ENCODE results near the gene CAPN10. TPM values are rescaled to one million over a fixed set of nuclear protein-coding genes. Genes with fewer than 3 reads are reported as not detected.

CAPN10 gene
- total and polyA plus RNA-seq, 4 donors, result 12.6 to 66.9 (median 29.6) TPM

DNA sequence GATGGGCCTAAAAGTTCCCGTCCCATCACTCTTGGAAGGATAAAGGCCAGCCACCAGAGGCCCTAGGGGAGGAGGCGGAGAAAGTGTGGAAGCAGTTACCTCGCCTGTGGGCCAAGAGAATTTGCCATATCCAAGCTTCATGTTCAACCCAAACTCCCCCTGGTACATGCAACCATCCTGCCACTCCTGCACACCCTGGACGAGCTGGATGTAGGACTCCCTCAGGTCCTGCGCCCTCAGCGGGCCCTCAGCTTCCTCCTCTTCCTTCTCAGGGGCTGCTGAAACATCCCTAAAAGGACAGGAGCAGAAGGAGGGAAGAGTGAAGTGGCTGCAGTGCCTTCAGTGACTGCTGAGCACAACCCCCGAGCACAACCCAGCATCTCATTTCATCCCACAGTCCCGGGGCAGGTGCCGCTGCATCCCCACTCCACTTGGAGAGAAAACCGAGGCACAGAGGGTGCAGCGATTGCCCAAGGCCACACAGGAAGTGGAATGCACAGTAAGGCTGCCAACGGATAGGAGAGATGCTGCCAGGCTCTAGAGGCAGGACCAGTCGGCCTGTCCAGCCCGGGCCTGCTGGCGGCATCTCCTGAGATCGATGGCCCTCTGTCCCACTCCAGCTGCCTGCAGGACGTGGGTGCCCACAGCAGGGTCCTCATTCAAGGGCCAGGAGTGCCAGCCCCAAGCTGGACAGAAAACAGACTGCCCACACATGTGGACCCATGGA, 31.6 kb upstream of the CAPN10 start:
- Histone ChIP-seq H3K4me3 (ENCODE audit: low read length in 2 of 2) (no peak overlapping the region), H3K4me1 (ENCODE audit: control insufficient read depth in 1 of 2, insufficient read depth in 2 of 2, low read length in 2 of 2) (no peaks in the 10 kb centered on the region), H3K9me3 (ENCODE audit: control insufficient read depth, low read length) (no peaks in the 10 kb centered on the region), H3K27ac (ENCODE audit: low read depth in 1 of 2, low read length in 2 of 2) (no peak overlapping the region), H3K36me3 (ENCODE audit: control insufficient read depth in 1 of 2, insufficient read depth in 2 of 2, low read length in 1 of 2) (no peaks in the 10 kb centered on the region), H3K27me3 (ENCODE audit: control insufficient read depth in 1 of 2, insufficient read depth in 2 of 2, low read length in 1 of 2) (no peaks in the 10 kb centered on the region)
- DNase-seq, result peak in 1 of 2 donors; percentile 60
- 93 to 96% methylated on average over 16 to 17 of the region's 17 CpGs for WGBS, 2 donors
- no peak for ATAC-seq (ENCODE audit: low FRiP score)
- intact Hi-C loops (cut with DNase I), result no loop called here

DNA sequence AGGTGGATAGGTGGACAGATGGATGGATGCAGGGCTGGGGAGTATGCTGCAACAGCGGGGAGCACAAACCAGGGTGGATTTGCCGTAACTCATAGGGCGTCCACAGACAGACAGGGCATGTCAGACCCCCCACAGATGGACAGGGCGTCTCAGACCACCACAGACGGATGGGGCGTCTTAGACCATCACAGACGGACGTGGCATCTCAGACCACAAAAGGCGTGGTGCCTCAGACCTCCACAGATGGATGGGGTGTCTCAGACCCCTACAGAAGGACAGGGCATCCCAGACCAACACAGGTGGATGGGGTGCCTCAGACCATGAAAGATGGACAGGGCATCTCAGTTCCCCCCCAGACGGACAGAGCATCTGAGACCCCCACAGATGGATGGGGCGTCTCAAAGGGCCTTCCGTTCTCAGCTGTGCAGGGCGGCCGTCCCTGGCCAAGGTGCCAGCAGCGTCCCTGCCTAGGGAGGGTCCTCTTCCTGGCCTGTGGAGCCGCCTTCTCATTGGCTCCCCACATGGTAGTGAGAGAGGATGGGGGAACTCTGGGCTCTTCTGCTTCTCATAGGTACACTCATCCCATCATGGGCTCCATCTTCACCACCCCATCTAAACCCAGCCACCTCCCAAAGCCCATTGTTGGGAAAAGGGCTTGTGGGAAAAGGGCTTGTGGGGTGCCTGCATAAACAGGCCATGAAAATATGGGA, 30.8 kb upstream of the CAPN10 start:
- peak in 1 of 2 donors; percentile 53 for DNase-seq

DNA sequence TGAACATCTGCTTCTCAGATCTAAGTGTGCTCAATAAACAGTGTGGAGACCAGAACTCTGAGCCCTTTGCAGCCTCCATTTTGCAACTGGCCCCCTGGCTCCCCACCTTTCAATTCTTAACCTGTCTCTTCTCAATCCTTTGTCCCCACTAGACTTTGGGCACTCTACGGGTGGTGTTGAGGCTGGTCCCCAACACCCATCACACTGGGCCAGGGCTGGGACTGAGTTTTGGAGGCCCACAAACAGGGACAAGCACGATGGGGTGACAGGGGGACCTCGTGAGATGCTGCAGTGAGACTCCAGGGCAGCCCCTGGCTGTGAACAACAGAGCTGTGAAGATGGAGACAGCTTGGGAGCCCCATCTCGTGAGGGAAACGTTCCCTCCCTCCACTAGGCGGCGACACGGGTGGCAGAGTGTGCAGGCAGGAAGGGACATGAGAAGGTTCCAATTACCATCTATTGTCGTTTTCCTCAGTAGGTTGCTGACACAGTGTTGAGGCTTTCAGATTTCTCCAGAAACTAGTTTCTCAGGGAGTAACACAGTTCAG, 29.9 kb upstream of the CAPN10 start:
- Histone ChIP-seq H3K27ac (ENCODE audit: low read depth in 1 of 2, low read length in 2 of 2) (no peak overlapping the region), H3K9me3 (ENCODE audit: control insufficient read depth, low read length) (no peaks in the 10 kb centered on the region), H3K4me3 (ENCODE audit: low read length in 2 of 2) (no peak overlapping the region), H3K36me3 (ENCODE audit: control insufficient read depth in 1 of 2, insufficient read depth in 2 of 2, low read length in 1 of 2) (no peaks in the 10 kb centered on the region), H3K4me1 (ENCODE audit: control insufficient read depth in 1 of 2, insufficient read depth in 2 of 2, low read length in 2 of 2) (no peaks in the 10 kb centered on the region), H3K27me3 (ENCODE audit: control insufficient read depth in 1 of 2, insufficient read depth in 2 of 2, low read length in 1 of 2) (no peaks in the 10 kb centered on the region)
- DNase-seq (peak; percentile 61 to 82), ATAC-seq (ENCODE audit: low FRiP score) (no peak)
- intact Hi-C loops (cut with DNase I), result no loop called here
- 77 to 78% methylated on average over 9 of the region's 9 CpGs for WGBS, 2 donors

More for the DNA sequence above, 30.8 kb upstream of the CAPN10 start:
- intact Hi-C loops (cut with DNase I), result no loop called here
- Histone ChIP-seq H3K4me1 (ENCODE audit: control insufficient read depth in 1 of 2, insufficient read depth in 2 of 2, low read length in 2 of 2) (no peaks in the 10 kb centered on the region), H3K27me3 (ENCODE audit: control insufficient read depth in 1 of 2, insufficient read depth in 2 of 2, low read length in 1 of 2) (no peaks in the 10 kb centered on the region), H3K4me3 (ENCODE audit: low read length in 2 of 2) (no peak overlapping the region), H3K27ac (ENCODE audit: low read depth in 1 of 2, low read length in 2 of 2) (no peak overlapping the region), H3K9me3 (ENCODE audit: control insufficient read depth, low read length) (no peaks in the 10 kb centered on the region), H3K36me3 (ENCODE audit: control insufficient read depth in 1 of 2, insufficient read depth in 2 of 2, low read length in 1 of 2) (no peaks in the 10 kb centered on the region)
- ATAC-seq (ENCODE audit: low FRiP score), result no peak
- WGBS, 2 donors, result 95 to 97% methylated on average over 16 of the region's 16 CpGs

DNA sequence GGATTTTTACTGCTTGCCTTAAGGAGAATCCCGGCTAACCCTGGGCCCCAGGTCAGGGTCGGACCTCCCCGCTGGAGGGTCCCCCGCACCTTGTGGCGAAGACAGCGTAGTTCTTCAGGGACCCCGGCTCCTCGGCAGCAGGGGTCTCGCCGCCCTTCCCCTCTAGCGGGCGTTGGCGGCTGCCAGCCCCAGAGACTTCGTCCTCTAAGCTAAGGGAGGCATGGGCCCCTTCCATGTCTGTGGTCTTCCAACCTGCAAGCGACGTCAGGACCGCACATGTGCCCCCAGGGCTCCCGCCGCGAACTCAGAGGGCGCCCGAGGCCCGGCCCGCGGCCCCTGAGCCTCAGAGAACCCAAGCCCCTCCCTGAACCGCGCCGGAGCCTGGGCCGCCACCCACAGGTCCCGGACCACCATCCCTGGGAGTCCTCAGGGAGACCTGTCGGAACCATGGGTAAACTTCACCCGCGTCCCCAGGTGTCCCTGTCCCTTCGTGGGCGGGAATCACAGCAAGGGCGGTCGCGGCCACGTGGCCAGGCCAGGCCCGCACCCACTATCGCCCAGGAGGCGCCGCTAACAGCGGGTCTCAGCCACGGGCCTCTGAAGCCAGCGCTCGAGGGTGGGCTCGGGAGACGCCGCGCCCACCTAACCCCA, 29.3 kb upstream of the CAPN10 start:
- Histone ChIP-seq H3K27me3 (ENCODE audit: control insufficient read depth in 1 of 2, insufficient read depth in 2 of 2, low read length in 1 of 2) (no peaks in the 10 kb centered on the region), H3K4me1 (ENCODE audit: control insufficient read depth in 1 of 2, insufficient read depth in 2 of 2, low read length in 2 of 2) (no peaks in the 10 kb centered on the region), H3K9me3 (ENCODE audit: control insufficient read depth, low read length) (no peaks in the 10 kb centered on the region), H3K36me3 (ENCODE audit: control insufficient read depth in 1 of 2, insufficient read depth in 2 of 2, low read length in 1 of 2) (no peaks in the 10 kb centered on the region), H3K4me3 (ENCODE audit: low read length in 2 of 2) (peak overlapping the region; percentile 1 to 16), H3K27ac (ENCODE audit: low read depth in 1 of 2, low read length in 2 of 2) (no peak overlapping the region)
- DNase-seq (peak; percentile 52 to 77), ATAC-seq (ENCODE audit: low FRiP score) (no peak)
- intact Hi-C loops (cut with DNase I), result no loop called here
- WGBS, 2 donors, result 26 to 29% methylated on average over 46 to 51 of the region's 51 CpGs

DNA sequence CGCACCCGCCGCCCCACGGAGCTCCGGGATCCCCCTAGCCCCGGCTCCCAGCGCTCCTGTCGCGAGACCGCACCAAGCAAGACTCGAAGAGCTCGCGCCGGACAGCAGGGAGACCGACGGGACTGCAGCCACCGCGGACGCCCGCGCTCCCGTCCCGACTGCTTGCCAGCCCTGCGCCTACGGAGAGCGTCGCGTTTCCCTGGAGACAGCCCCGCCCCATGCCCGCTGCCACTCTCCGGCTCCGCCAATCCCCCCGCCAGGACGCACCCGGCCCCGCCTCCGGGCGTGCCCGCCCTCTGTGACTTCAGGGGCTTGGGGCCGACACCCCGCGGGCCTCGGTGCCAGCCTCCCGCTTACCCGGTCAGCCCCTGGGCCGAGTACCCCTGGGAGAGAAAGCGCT, 28.7 kb upstream of the CAPN10 start, which contains the start of gene ANKMY1:
ANKMY1 (minus strand) TSS at position 181 of the 400 bp plus-strand sequence. CDS start 653 bp downstream, outside the sequence.
- Histone ChIP-seq H3K4me1 (ENCODE audit: control insufficient read depth in 1 of 2, insufficient read depth in 2 of 2, low read length in 2 of 2) (no peaks in the 10 kb centered on the region), H3K9me3 (ENCODE audit: control insufficient read depth, low read length) (no peaks in the 10 kb centered on the region), H3K27me3 (ENCODE audit: control insufficient read depth in 1 of 2, insufficient read depth in 2 of 2, low read length in 1 of 2) (no peaks in the 10 kb centered on the region), H3K4me3 (ENCODE audit: low read length in 2 of 2) (peak within 1 kb of the TSS; percentile 1 to 16), H3K36me3 (ENCODE audit: control insufficient read depth in 1 of 2, insufficient read depth in 2 of 2, low read length in 1 of 2) (no peaks in the 10 kb centered on the region), H3K27ac (ENCODE audit: low read depth in 1 of 2, low read length in 2 of 2) (no peak within 1 kb of the TSS)
- DNase-seq (peak; percentile 79 to 93), ATAC-seq (ENCODE audit: low FRiP score) (no peak)
- intact Hi-C loops (cut with DNase I), result no loop called here
- WGBS, 2 donors, result 2 to 3% methylated on average over 46 to 47 of the region's 47 CpGs

DNA sequence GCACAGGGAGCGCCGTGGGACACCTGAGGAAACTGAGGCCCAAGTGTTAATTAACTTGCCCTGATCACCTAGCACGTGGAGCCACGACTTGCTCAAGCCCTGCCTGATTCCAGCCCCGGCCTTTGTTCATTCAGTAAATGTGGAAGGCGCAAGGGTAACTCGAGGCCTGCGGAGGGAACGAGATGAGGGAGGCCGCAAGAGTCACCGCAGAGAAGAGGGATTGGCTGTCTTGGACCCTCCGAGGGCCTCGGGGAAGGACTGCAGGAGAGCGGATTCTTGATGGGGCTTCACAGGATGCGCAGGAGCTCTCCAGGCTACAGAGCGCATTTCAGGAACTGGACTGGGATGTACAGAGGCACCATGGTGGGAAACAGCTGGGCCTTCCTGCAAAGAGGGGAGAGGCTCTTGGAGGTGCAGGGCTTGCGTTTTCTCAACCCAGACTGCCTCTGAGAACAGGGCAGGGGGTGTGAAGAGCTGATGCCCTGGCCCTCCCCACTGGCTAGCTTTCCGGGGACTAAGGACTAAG, 28.2 kb upstream of the CAPN10 start:
- Histone ChIP-seq H3K9me3 (ENCODE audit: control insufficient read depth, low read length) (no peaks in the 10 kb centered on the region), H3K27ac (ENCODE audit: low read depth in 1 of 2, low read length in 2 of 2) (no peak overlapping the region), H3K4me3 (ENCODE audit: low read length in 2 of 2) (no peak overlapping the region), H3K4me1 (ENCODE audit: control insufficient read depth in 1 of 2, insufficient read depth in 2 of 2, low read length in 2 of 2) (no peaks in the 10 kb centered on the region), H3K27me3 (ENCODE audit: control insufficient read depth in 1 of 2, insufficient read depth in 2 of 2, low read length in 1 of 2) (no peaks in the 10 kb centered on the region), H3K36me3 (ENCODE audit: control insufficient read depth in 1 of 2, insufficient read depth in 2 of 2, low read length in 1 of 2) (no peaks in the 10 kb centered on the region)
- 80 to 82% methylated on average over 18 of the region's 18 CpGs for WGBS, 2 donors
- DNase-seq (peak in 1 of 2 donors; percentile 73), ATAC-seq (ENCODE audit: low FRiP score) (no peak)
- intact Hi-C loops (cut with DNase I), result no loop called here

DNA sequence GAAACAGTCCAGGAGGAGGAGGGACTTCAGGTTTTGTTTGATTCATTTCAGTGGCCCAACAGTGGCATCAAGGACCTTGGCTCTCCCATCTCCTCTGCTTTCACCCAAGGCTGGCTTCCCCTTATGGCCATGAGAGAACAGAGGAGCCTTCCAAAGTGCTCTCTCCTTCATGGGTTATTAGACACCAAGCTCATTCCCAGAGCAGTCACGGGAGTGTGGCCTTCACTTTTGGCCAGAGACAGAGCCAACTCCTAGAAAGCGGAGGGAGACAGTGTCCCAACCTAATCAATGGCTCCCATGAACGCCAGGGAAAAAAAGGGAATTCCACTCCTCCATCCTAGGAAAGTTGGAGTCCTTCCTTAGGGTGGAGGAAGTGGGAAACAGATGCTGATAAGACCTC, 27.2 kb upstream of the CAPN10 start:
- intact Hi-C loops (cut with DNase I), result no loop called here
- no peaks in the 10 kb centered on the region for H3K4me1 ChIP-seq (ENCODE audit: control insufficient read depth in 1 of 2, insufficient read depth in 2 of 2, low read length in 2 of 2)
- H3K9me3 ChIP-seq (ENCODE audit: control insufficient read depth, low read length), result no peaks in the 10 kb centered on the region
- ATAC-seq (ENCODE audit: low FRiP score), result no peak
- WGBS, 2 donors, result 94% methylated on average over 3 of the region's 3 CpGs
- no peak overlapping the region for H3K27ac ChIP-seq (ENCODE audit: low read depth in 1 of 2, low read length in 2 of 2)
- DNase-seq, result no peak
- no peaks in the 10 kb centered on the region for H3K36me3 ChIP-seq (ENCODE audit: control insufficient read depth in 1 of 2, insufficient read depth in 2 of 2, low read length in 1 of 2)
- H3K4me3 ChIP-seq (ENCODE audit: low read length in 2 of 2), result no peak overlapping the region
- H3K27me3 ChIP-seq (ENCODE audit: control insufficient read depth in 1 of 2, insufficient read depth in 2 of 2, low read length in 1 of 2), result no peaks in the 10 kb centered on the region

DNA sequence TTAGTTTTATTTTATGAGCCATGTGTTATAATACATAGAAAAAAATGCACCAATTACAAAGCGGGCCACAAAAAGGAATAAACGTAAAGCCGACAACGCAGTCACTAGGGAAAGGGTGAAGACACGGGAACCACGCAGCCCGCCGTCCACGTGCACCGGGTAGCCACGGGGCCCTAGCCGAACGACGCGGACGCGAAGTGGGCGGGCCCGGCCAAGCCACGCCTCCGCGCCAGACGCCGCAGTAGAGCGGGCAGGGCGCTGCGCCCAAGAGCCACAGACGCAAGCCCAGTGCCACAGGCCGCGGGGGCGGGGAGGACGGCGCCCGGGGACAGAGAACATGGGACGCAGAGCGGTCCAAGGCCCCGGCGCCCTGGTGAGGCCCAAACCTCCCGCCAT, 26.5 kb upstream of the CAPN10 start, which contains the start of gene DUSP28:
DUSP28 (plus strand) TSS at position 274 of the 396 bp plus-strand sequence. CDS start 328 bp downstream, outside the sequence.
- intact Hi-C loops (cut with DNase I), result loop anchor here in 1 of 2 donors (2.0 to 10.0 kb wide), 2 partner anchors 27 to 435 kb away; partner anchors contain the start of genes CAPN10 and SNED1
- DNase-seq (peak; percentile 97), ATAC-seq (ENCODE audit: low FRiP score) (peak; percentile 93)
- peak within 1 kb of the TSS; percentile 83 to 87 for H3K27ac ChIP-seq (ENCODE audit: low read depth in 1 of 2, low read length in 2 of 2)
- no peaks in the 10 kb centered on the region for H3K27me3 ChIP-seq (ENCODE audit: control insufficient read depth in 1 of 2, insufficient read depth in 2 of 2, low read length in 1 of 2)
- H3K4me3 ChIP-seq (ENCODE audit: low read length in 2 of 2), result peak within 1 kb of the TSS; percentile 67 to 71
- WGBS, 2 donors, result 0 to 1% methylated on average over 17 to 39 of the region's 39 CpGs
- no peaks in the 10 kb centered on the region for H3K4me1 ChIP-seq (ENCODE audit: control insufficient read depth in 1 of 2, insufficient read depth in 2 of 2, low read length in 2 of 2)
- no peaks in the 10 kb centered on the region for H3K9me3 ChIP-seq (ENCODE audit: control insufficient read depth, low read length)
- H3K36me3 ChIP-seq (ENCODE audit: control insufficient read depth in 1 of 2, insufficient read depth in 2 of 2, low read length in 1 of 2), result no peaks in the 10 kb centered on the region
